SK-N-DZ (cell line): ENCODE data around the gene FOXF1. TPM values are rescaled to one million over a fixed set of nuclear protein-coding genes. Genes with fewer than 3 reads are reported as not detected.

Source experiments
- DNase-seq: peaks from one replicate; pipeline ENCODE4 v3.0.0-alpha.2; 2015; ENCODE audit warnings: low spot score
- polyA plus RNA-seq, 2 experiments: library from polyadenylated mRNA; depleted of rRNA; stranded (reverse); fragments of >200 nt; gene quantifications; 2 replicates each; pipeline ENCODE4 v1.2.3, GENCODE V29; 2014

Gene FOXF1
- not detected in 2 replicates for polyA plus RNA-seq (2014; cell fraction: cytosol; rRNA removed)
- polyA plus RNA-seq (2014; cell fraction: nucleus; rRNA removed): not detected in 2 replicates

- DNase-seq: no peak
Measured at GRCh38 chr16:86510465-86511261, at the start of gene FOXF1. Gene FOXF1, plus strand, starts transcription at chr16:86510527. Its CDS starts 43 bp downstream, at chr16:86510570.

DNA sequence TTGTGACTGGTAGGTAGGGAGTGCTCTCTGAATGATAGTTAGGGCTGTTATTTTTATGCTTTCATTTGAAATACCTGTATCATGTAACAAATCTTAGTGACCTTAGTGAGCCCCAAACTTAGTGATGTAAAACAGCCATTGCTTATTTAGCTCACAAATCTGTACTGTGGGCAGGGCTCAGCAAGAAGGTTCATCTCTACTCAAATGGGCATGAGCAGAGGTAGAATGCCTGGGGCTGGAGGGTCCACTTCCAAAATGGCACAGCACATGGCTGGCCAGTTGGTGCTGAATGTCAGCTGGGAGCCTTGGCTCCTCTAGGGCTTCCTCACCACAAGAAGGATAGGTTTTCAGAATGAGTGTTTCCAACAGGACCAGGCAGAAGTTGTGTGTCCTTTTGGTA is 49.3 kb upstream of the FOXF1 start:
- DNase-seq: no peak

- DNase-seq: no peak
Measured at GRCh38 chr16:86462334-86463084, 47.8 kb upstream of the FOXF1 start.

DNA sequence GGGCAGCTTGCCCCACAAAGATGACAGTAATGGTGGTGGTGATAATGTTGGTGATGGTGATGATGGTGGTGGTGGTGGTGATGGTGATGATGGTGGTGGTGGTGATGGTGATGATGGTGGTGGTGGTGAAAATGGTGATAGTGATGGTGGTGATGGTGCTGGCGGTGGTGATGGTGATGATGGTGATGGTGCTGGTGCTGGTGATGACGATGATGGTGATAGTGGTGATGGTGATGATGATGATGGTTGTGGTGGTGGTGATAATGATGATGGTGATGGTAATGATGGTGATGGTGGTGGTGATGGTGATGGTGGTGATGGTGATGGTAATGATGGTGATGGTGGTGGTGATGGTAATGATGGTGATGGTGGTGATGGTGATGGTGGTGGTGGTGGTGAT is 46.3 kb upstream of the FOXF1 start:
- no peak for DNase-seq

- DNase-seq: no peak
Measured at GRCh38 chr16:86465434-86465833, 44.9 kb upstream of the FOXF1 start.

DNA sequence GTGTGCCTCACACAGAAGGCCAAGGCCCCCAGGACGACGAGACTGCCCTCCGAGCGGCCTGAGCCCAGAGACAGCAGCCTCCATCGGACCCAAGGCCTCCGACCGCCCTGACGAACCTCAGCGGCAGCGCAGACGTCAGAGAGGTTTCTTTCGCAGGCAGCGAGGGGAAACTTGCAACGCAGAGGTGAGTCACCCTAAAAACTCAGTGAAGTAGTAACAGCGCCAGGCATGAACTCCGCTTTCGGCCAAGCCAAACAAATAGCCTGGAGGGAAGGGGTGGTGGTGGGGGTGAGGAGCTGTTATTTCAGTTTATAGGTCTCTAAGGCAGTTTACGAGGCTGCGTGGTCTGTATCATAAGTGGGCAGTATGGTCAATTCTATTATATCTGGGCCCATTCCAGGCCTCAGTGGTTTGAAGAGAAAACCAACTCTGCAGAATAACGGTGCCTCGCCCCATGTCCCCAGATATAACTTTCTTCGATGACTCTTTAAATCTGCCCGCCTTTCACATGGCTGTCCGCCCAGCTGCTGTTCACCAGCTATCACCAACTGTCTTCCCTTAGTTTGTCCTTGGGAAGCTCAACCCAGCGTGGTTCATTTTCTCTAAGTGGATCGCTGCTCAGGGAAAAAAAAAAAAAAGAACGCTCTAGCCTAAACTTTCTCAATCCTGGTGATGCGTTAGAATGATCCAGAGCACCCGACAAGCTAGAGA is 43.5 kb upstream of the FOXF1 start:
- no peak for DNase-seq

DNA sequence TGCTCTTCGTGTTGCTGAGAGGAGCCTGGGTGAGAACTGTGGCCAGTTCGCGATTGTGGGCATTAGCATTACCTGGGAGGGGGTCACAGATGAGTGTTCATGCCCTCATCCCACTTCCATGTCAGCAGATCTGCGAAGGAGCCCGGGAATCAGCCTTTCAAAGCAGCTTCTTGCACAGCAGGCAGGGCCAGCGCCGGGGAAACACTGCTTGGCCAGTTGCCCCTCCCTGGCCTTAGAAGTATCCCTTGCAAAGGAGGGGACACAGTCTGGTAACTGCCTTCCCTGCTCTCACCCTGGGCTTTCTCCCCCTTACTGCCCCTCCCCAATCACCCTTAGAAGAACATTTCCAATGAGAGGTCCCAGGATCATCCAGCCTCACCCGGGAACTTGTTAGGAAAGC is 42.8 kb upstream of the FOXF1 start:
- no peak for DNase-seq

DNA sequence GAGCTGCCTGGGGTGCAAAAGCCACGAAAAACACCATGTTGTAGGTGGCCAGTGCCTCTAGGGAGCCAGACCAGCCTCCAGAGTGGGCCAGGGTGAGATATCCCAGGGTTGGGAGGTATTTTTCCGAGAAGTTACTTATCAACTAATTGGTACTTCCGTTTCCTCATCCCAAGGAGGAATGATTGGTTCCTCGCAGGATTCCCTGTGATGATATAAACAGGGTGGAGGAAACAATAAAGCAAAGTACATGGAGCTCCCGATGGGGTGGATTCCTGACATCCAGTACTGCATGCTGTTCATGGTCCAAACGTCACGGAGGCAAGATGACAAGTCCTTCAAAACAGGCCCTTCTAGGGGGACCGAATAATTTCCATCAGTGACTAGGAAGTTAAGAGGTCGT is 39.4 kb upstream of the FOXF1 start:
- DNase-seq: no peak

DNA sequence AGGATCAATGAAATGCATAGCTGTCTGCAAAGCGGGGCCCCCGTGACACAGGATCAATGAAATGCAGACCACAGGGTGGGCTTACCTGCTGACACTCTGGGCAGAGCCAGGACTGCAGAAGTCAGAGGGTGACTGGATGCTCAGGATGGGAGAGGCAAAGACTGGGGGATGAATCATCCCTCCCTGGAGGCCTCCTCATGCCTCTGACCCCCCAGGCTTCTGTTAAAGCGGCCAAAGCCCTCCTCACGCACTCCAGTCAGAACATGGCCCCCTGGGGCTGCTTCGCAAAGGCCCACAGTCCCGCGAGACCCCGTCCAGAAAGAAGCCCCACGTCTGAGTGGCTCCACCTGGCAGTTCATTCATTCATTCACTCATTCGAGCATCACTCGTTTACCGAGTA is 38.4 kb upstream of the FOXF1 start:
- no peak for DNase-seq

DNA sequence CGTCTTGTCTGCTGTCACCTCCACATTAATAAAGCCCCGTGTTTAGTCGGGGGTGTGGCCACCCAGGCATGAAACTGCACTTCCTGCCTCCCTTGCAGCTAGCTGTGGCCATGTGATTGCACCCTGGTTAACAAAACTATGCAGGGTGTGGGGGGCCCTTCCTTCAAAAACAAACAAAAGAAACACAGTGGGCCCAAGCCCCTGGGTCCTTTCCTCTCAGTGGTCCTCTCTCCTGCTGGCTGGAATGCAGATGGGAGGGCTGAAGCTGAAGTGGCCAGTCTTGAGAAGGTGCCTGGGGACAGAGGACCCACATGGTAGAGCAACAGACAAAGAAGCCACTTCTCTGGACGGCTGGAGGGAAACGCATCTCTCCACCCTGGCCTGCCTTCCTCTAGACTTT is 38.0 kb upstream of the FOXF1 start:
- DNase-seq: no peak

DNA sequence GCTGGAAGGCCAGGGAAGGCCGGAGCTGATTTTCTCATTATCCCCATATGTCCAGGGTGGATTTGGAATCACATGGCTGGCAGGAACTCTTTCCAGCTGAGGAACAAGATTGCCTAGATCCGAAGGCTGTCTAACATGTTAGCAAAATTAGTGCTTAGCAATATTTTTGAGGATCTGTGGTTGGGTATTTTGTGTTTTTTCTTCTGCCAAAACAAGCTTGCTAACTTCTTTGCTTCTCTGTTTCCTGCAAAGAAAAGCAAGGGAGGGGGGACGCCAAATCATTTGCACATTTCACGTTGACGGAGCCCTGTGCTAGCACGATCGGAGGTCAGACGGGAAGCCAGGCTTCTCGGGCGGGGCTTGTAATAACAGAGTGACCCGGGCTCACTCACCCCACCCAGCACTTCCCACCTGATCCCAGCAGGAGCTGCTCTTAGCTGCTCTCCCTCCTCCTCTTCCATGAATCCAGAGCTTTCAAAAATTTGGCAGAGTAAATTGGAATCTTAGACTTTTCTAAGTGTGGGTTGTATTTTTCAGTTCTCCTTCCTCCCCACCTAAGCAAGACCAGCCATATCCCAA is 33.3 kb upstream of the FOXF1 start:
- DNase-seq: no peak

DNA sequence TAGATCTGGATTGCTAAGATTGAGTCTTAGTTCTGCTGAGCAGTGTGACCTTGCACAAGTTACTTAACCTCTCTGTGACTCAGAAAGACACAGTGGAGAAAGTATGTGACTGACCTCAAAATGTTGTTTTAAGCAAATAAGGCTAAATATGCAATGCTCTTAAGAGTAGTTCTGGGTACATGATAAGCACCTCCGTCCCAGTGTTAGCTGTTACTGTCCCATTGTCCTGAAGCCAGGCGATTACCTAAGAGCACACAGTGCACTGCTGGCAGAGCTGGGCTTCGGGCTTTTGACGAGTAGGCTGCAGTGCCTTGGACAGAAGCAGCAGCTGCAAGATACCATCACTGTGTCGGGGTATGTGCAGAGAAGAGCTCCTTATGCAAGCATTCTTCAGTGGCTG is 32.7 kb upstream of the FOXF1 start:
- DNase-seq: no peak

- no peak for DNase-seq
Measured at GRCh38 chr16:86478779-86479178, 31.5 kb upstream of the FOXF1 start.

- DNase-seq: no peak
Measured at GRCh38 chr16:86479419-86479818, 30.9 kb upstream of the FOXF1 start.

GRCh38 chr16:86480444-86480843 is 29.9 kb upstream of the FOXF1 start:
- DNase-seq: no peak

DNA sequence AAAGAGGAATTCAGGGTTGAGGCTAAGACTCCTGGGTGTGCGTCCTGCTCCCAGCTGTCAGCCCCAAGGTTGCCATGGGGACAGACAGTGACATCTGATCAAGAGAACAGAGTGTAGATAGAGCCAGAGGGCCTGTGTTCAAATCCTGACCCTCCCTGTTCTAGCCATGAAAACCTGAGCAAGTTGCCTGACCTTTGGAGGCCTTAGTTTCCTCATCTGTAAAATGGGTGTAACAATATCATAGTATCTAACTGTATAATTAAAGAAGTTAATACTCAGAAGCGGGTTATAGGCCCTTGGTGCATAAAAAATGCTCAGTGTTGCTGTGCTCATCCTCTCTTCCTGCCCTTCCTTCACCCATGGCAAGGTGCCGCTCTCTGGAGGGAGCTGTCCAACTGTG is 28.7 kb upstream of the FOXF1 start:
- no peak for DNase-seq

- DNase-seq: no peak
Measured at GRCh38 chr16:86484240-86484639, 26.1 kb upstream of the FOXF1 start.

- no peak for DNase-seq
Measured at GRCh38 chr16:86485746-86486145, 24.6 kb upstream of the FOXF1 start.

- no peak for DNase-seq
Measured at GRCh38 chr16:86490859-86491639, 19.3 kb upstream of the FOXF1 start.

GRCh38 chr16:86491640-86492023 is 18.7 kb upstream of the FOXF1 start:
- no peak for DNase-seq
